ENCODE measurements around the gene CTXN1. TPM values are rescaled to one million over a fixed set of nuclear protein-coding genes. Genes with fewer than 3 reads are reported as not detected.

Gene CTXN1
- total and polyA plus RNA-seq, 2 donors (not counting 1 experiment from before 2014, with no cell fraction given) = 0.66 to 0.85 TPM

- Histone ChIP-seq H3K27ac (ENCODE audit: insufficient read depth, low read length) (no peak overlapping the region), H3K4me1 (ENCODE audit: control insufficient read depth, extremely low read depth, insufficient read depth, low read length) (peaks cover 20% of the 10 kb centered on the region), H3K79me2 (ENCODE audit: control insufficient read depth, insufficient read depth, low read length) (peaks cover 3% of the 10 kb centered on the region), H4K20me1 (ENCODE audit: control insufficient read depth, extremely low read depth, insufficient read depth, low read length) (no peaks in the 10 kb centered on the region), H3K27me3 (ENCODE audit: control insufficient read depth, insufficient read depth, low read length) (no peaks in the 10 kb centered on the region), H3K4me3 (replicated peaks in 1 of 4; ENCODE audit: control extremely low read depth in 1 of 4, insufficient read depth in 1 of 4, low read depth in 3 of 4, low read length in 4 of 4) (peak overlapping the region in 1 of 4 experiments; percentile 68), H3K36me3 (ENCODE audit: control insufficient read depth, insufficient read depth, low read length) (peaks cover 9% of the 10 kb centered on the region), H3K4me2 (ENCODE audit: extremely low read depth, insufficient read depth, low read length) (peak overlapping the region; percentile 92), H2AFZ (ENCODE audit: low read length) (no peak overlapping the region), H3K9ac (ENCODE audit: insufficient read depth, low read length) (no peak overlapping the region), H3K9me3 (ENCODE audit: control insufficient read depth, insufficient read depth, low read depth, low read length) (no peaks in the 10 kb centered on the region)
- DNase-seq (ENCODE audit: low read depth in 2 of 2) = no peak
- TF ChIP-seq EZH2 (IDR thresholded peaks at IDR 0.05; ENCODE audit: low read length, missing control alignments) (no peak), CTCF (conservative IDR thresholded peaks at IDR 0.05 in 1 of 2, IDR thresholded peaks at IDR 0.05 in 1 of 2; ENCODE audit: low read depth in 1 of 2, low read length in 2 of 2) (no peak)
Measured at GRCh38 chr19:7921967-7922835, 3.7 kb downstream of the CTXN1 start.

- peak overlapping the region; percentile 92 for H3K4me2 ChIP-seq (ENCODE audit: extremely low read depth, insufficient read depth, low read length)
- no peaks in the 10 kb centered on the region for H3K9me3 ChIP-seq (ENCODE audit: control insufficient read depth, insufficient read depth, low read depth, low read length)
- peaks cover 9% of the 10 kb centered on the region for H3K36me3 ChIP-seq (ENCODE audit: control insufficient read depth, insufficient read depth, low read length)
- H3K4me3 ChIP-seq (replicated peaks in 1 of 4; ENCODE audit: control extremely low read depth in 1 of 4, insufficient read depth in 1 of 4, low read depth in 3 of 4, low read length in 4 of 4) = peak overlapping the region; percentile 52 to 68 (median 60)
- peaks cover 21% of the 10 kb centered on the region for H3K4me1 ChIP-seq (ENCODE audit: control insufficient read depth, extremely low read depth, insufficient read depth, low read length)
- TF ChIP-seq EZH2 (IDR thresholded peaks at IDR 0.05; ENCODE audit: low read length, missing control alignments) = no peak
- TF ChIP-seq CTCF (conservative IDR thresholded peaks at IDR 0.05 in 1 of 2, IDR thresholded peaks at IDR 0.05 in 1 of 2; ENCODE audit: low read depth in 1 of 2, low read length in 2 of 2) = no peak
- peak overlapping the region; percentile 58 for H3K9ac ChIP-seq (ENCODE audit: insufficient read depth, low read length)
- no peaks in the 10 kb centered on the region for H4K20me1 ChIP-seq (ENCODE audit: control insufficient read depth, extremely low read depth, insufficient read depth, low read length)
- DNase-seq (ENCODE audit: low read depth in 2 of 2) = no peak
- no peaks in the 10 kb centered on the region for H3K27me3 ChIP-seq (ENCODE audit: control insufficient read depth, insufficient read depth, low read length)
- peaks cover 3% of the 10 kb centered on the region for H3K79me2 ChIP-seq (ENCODE audit: control insufficient read depth, insufficient read depth, low read length)
- H2AFZ ChIP-seq (ENCODE audit: low read length) = no peak overlapping the region
- H3K27ac ChIP-seq (ENCODE audit: insufficient read depth, low read length) = peak overlapping the region; percentile 78
Measured at GRCh38 chr19:7921302-7921966, 4.5 kb downstream of the CTXN1 start.
